ENCODE measurements around the gene ICOS. TPM values are rescaled to one million over a fixed set of nuclear protein-coding genes. Genes with fewer than 3 reads are reported as not detected.
A peak's percentile ranks its signal among the peaks of the same experiment; 100 is the strongest.
"Not testable (repeated sequence)": the region's sequence is repeated elsewhere in the genome, so short reads cannot be mapped to it uniquely, and the experiment has no call there.

The ICOS gene
- total RNA-seq, 4 donors from 2014 or later, result 0.94 to 1.2 TPM; not detected in 2

- no peaks in the 10 kb centered on the region for H3K4me1 ChIP-seq
- no peaks in the 10 kb centered on the region for H3K36me3 ChIP-seq
- no peaks in the 10 kb centered on the region for H3K9me3 ChIP-seq
- H3K27ac ChIP-seq, result peak overlapping the region in 1 of 4 donors; percentile 31
- no peak for TF ChIP-seq POLR2A (IDR thresholded peaks at IDR 0.05)
- TF ChIP-seq CTCF (IDR thresholded peaks at IDR 0.05), result no peak
- H3K27me3 ChIP-seq, result no peaks in the 10 kb centered on the region
- no peak overlapping the region for H3K4me3 ChIP-seq
- DNase-seq, result no peak
These were observed 21.3 kb upstream of the ICOS start for GRCh38 chr2:203915256-203915655.

- no peaks in the 10 kb centered on the region for H3K27me3 ChIP-seq
- no peaks in the 10 kb centered on the region for H3K4me1 ChIP-seq
- H3K4me3 ChIP-seq, result no peak overlapping the region
- DNase-seq, result no peak
- no peaks in the 10 kb centered on the region for H3K36me3 ChIP-seq
- H3K9me3 ChIP-seq, result no peaks in the 10 kb centered on the region
- TF ChIP-seq CTCF (IDR thresholded peaks at IDR 0.05) (no peak), POLR2A (IDR thresholded peaks at IDR 0.05) (no peak)
- H3K27ac ChIP-seq, result no peak overlapping the region
These were observed 19.8 kb upstream of the ICOS start for GRCh38 chr2:203916756-203917155.

GRCh38 chr2:203918264-203918663, 18.3 kb upstream of the ICOS start:
- Histone ChIP-seq H3K27ac (no peak overlapping the region), H3K9me3 (no peaks in the 10 kb centered on the region), H3K4me3 (no peak overlapping the region), H3K36me3 (no peaks in the 10 kb centered on the region), H3K27me3 (no peaks in the 10 kb centered on the region), H3K4me1 (no peaks in the 10 kb centered on the region)
- DNase-seq, result no peak
- TF ChIP-seq CTCF (IDR thresholded peaks at IDR 0.05) (no peak), POLR2A (IDR thresholded peaks at IDR 0.05) (no peak)

GRCh38 chr2:203918839-203919238, 17.7 kb upstream of the ICOS start:
- Histone ChIP-seq H3K4me1 (no peaks in the 10 kb centered on the region), H3K27ac (no peak overlapping the region), H3K27me3 (no peaks in the 10 kb centered on the region), H3K4me3 (no peak overlapping the region), H3K9me3 (no peaks in the 10 kb centered on the region), H3K36me3 (no peaks in the 10 kb centered on the region)
- TF ChIP-seq POLR2A (IDR thresholded peaks at IDR 0.05), result no peak
- no peak for TF ChIP-seq CTCF (IDR thresholded peaks at IDR 0.05)
- no peak for DNase-seq

- H3K27ac ChIP-seq, result no peak overlapping the region
- TF ChIP-seq POLR2A (IDR thresholded peaks at IDR 0.05) (no peak), CTCF (IDR thresholded peaks at IDR 0.05) (no peak)
- no peaks in the 10 kb centered on the region for H3K4me1 ChIP-seq
- H3K36me3 ChIP-seq, result no peaks in the 10 kb centered on the region
- no peaks in the 10 kb centered on the region for H3K27me3 ChIP-seq
- DNase-seq, result no peak
- no peak overlapping the region for H3K4me3 ChIP-seq
- H3K9me3 ChIP-seq, result no peaks in the 10 kb centered on the region
These were observed 10.9 kb upstream of the ICOS start for GRCh38 chr2:203925512-203926158.

- Histone ChIP-seq H3K27ac (no peak overlapping the region), H3K36me3 (no peaks in the 10 kb centered on the region), H3K4me1 (no peaks in the 10 kb centered on the region), H3K9me3 (no peaks in the 10 kb centered on the region), H3K4me3 (no peak overlapping the region), H3K27me3 (no peaks in the 10 kb centered on the region)
- DNase-seq, result no peak
- TF ChIP-seq CTCF (IDR thresholded peaks at IDR 0.05) (peak in 3 of 6 experiments; percentile 20 to 27 (median 25)), POLR2A (IDR thresholded peaks at IDR 0.05) (no peak)
These were observed 7.7 kb upstream of the ICOS start for GRCh38 chr2:203928849-203929248.

- not testable (repeated sequence) for H3K36me3 ChIP-seq, H3K4me3 ChIP-seq, H3K27ac ChIP-seq, H3K27me3 ChIP-seq, H3K4me1 ChIP-seq, DNase-seq, H3K9me3 ChIP-seq
These were observed 5.3 kb upstream of the ICOS start for GRCh38 chr2:203931262-203931661.
